Adipocyte (in vitro differentiated cells): ENCODE measurements around the gene ARL6IP5.
A peak's percentile ranks its signal among the peaks of the same experiment; 100 is the strongest.

Source experiments
- DNase-seq: peaks from one replicate; pipeline ENCODE4 v3.0.0-alpha.2; 2015; ENCODE audit warnings: low read depth
- H3K27me3 ChIP-seq: replicated peaks from 2 replicates; pipeline ENCODE4 v1.7.0; 2013; ENCODE audit warnings: mild to moderate bottlenecking, low read length, moderate library complexity; ENCODE audit not compliant: control insufficient read depth, insufficient read depth
- H3K36me3 ChIP-seq: 2 replicates; pipeline ENCODE4 v1.7.0; 2013; ENCODE audit warnings: low read length, mild to moderate bottlenecking, moderate library complexity; ENCODE audit not compliant: control insufficient read depth, insufficient read depth, severe bottlenecking
- H3K4me1 ChIP-seq: 2 replicates; pipeline ENCODE4 v1.7.0; 2013; ENCODE audit warnings: mild to moderate bottlenecking, low read length, moderate library complexity; ENCODE audit not compliant: control insufficient read depth, insufficient read depth
- H3K4me3 ChIP-seq: 2 replicates; pipeline ENCODE4 v1.7.0; 2013; ENCODE audit warnings: mild to moderate bottlenecking, low read length, moderate library complexity
- H3K9ac ChIP-seq: 2 replicates; pipeline ENCODE4 v1.7.0; 2013; ENCODE audit warnings: mild to moderate bottlenecking, low read length, moderate library complexity
- H3K9me3 ChIP-seq: 2 replicates; pipeline ENCODE4 v1.7.0; 2013; ENCODE audit warnings: mild to moderate bottlenecking, low read length, moderate library complexity; ENCODE audit not compliant: control insufficient read depth

Gene ARL6IP5

DNA sequence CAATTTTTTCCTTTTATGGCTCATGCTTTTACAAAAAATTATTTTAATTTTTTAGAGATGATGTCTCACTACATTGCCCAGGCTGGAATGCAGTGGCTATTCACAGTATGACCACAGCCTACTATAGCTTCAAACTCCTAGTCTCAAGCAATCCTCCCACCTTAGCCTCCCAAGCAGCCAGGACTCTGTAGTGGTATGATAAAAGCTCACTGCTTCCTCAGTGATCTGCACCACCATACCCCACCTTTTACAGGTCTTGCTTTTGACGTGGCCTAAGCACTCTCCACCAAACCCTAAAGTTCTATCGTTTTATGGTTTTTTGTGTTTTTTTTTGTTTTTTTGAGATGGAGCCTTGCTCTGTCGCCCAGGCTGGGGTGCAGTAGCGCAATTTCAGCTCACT lies 18.6 kb upstream of the ARL6IP5 start:
- Histone ChIP-seq H3K4me1 (peaks cover 10% of the 10 kb centered on the region), H3K9me3 (no peaks in the 10 kb centered on the region), H3K9ac (no peak overlapping the region), H3K4me3 (no peak overlapping the region), H3K27me3 (no peaks in the 10 kb centered on the region), H3K36me3 (peaks cover 46% of the 10 kb centered on the region)
- no peak for DNase-seq

DNA sequence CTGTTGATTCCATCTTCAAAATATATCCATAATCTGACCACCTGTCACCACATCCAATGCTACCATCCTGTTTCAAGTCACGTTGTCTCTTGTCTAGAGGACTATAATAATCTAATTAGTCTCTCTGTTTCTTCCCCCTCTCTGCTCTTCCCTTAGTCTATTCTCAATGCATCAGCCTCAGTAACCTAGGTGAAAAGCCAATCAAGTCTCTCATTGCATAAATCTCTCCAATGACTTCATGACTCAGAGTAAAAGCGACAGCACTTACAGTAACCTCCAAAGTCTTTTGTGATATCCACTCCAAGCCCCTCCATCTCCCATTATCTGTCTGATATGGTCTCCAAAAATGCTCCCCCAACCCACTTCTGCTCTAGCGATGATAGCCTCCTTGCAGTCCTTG lies 11.8 kb upstream of the ARL6IP5 start:
- no peaks in the 10 kb centered on the region for H3K9me3 ChIP-seq
- H3K36me3 ChIP-seq: peaks cover 39% of the 10 kb centered on the region
- DNase-seq: no peak
- no peak overlapping the region for H3K9ac ChIP-seq
- H3K27me3 ChIP-seq: no peaks in the 10 kb centered on the region
- H3K4me1 ChIP-seq: peaks cover 10% of the 10 kb centered on the region
- no peak overlapping the region for H3K4me3 ChIP-seq

DNA sequence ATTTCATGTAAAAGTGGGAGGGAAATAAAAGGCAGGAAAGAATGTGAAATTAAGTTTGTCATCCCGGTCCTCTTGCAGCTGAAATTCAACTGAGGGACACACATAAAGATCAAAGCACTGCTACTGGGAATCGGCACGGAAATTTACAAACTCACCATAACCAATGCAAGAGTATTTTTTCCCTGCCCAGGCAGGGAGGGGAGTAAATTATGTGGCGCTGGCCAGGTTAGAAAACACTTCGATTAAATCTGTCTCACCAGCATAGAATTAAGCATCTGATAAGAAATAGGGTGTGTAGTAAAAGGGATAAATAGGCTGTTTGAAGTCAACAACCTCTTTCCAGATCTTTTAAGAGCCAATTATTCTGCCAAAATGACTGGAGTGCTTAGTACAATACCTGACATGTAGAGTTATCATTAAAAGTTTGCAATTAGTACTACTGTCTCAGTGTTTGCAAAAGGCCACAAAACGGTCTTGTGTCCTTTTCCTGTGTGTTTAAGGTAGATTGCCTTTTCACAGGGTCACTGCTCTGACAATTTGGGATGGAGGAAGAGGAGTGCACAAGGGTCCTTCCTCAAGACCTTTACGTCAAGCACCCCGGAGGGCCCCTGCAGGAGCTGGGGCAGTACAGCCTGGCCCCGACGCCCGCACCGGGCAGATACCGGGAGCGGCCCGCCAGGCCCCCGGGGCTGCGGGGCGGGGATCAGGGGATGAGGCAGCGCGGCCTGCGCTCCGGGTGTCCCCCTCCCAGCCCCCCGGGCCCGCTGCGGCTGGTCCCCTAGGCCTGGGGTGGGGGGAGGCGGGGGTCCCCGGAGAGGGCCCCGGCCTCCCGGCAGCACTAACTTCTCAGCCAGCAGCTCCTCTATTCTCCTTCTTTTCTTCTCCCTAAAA lies 5.2 kb upstream of the ARL6IP5 start:
- H3K27me3 ChIP-seq: no peaks in the 10 kb centered on the region
- DNase-seq: peak; percentile 59
- no peaks in the 10 kb centered on the region for H3K9me3 ChIP-seq
- H3K4me1 ChIP-seq: peaks cover 56% of the 10 kb centered on the region
- peaks cover 6% of the 10 kb centered on the region for H3K36me3 ChIP-seq
- H3K4me3 ChIP-seq: peak overlapping the region; percentile 90
- peak overlapping the region; percentile 90 for H3K9ac ChIP-seq

DNA sequence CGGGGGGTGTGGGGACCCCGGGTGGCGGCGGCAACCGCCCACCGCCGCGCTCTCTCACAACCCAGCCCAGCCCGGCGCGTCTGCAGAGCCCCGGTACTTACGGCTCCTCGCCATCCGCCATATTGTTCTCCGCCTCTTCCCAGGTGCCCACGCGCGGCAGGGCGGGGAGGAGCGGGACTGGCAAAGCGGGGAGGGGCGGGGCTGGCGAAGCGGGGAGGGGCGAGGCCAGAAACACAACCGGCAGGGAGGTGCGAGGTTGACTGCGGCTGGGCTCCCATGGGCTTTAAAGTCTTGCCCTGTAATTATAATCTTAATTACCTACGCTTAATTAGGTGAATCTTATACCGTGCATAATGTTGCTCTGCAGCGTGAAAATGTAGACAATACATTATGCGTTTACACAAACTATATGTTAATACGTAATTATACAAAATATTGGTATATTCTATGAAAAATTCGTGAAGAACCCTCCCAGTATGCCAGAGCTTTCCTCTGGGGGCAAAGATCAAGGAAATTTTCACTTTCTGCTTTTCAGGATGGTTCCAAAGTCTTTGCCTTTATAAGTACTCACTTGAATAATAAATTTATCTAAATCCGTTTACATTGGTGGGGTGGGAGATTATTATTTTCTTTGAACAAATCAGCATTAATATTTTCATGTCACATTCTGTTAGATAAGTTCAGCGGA lies 4.4 kb upstream of the ARL6IP5 start, which contains the start of gene UBA3:
Gene UBA3, minus strand, starts transcription at position 133 of the 688 bp plus-strand sequence. Its CDS starts 12 bp downstream, at position 121.
- DNase-seq: peak; percentile 96
- Histone ChIP-seq H3K4me3 (peak within 1 kb of the TSS; percentile 90), H3K9me3 (no peaks in the 10 kb centered on the region), H3K9ac (peak within 1 kb of the TSS; percentile 90), H3K27me3 (no peaks in the 10 kb centered on the region), H3K36me3 (no peaks in the 10 kb centered on the region), H3K4me1 (peaks cover 57% of the 10 kb centered on the region)

DNA sequence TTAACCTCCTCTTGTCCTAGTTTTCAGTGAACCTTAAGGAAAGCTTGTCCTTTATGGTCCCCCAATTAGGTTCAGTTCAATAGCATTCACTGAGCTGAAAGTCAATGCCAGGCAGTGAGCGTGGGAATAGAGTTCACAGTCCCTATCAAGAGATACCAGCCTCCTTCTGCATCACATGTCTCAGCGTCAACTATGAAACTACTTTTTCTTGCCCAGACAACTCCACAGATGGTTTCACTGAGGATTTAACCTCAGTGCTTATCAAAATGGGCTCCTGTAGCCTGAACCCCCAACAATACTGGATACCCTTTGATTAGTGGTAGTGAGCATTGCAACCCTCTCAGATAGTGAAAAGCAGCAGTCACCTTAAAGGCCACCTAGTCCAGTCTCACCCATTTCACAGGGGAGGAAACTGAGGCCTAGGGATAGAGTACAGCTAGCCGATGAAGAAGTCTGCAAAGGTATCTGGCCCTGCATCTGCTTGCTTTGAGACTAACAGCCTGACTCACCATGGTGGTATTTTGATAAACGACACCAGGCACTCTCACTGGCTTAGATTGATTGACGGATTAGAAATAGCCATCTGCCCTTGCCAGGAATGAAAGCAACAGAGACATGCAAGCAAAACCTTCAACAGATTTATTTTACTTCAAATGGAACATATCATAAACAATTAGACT lies 3.0 kb upstream of the ARL6IP5 start:
- peak; percentile 18 for DNase-seq
- no peaks in the 10 kb centered on the region for H3K27me3 ChIP-seq
- no peak overlapping the region for H3K9ac ChIP-seq
- no peaks in the 10 kb centered on the region for H3K9me3 ChIP-seq
- peaks cover 57% of the 10 kb centered on the region for H3K4me1 ChIP-seq
- no peaks in the 10 kb centered on the region for H3K36me3 ChIP-seq
- no peak overlapping the region for H3K4me3 ChIP-seq

DNA sequence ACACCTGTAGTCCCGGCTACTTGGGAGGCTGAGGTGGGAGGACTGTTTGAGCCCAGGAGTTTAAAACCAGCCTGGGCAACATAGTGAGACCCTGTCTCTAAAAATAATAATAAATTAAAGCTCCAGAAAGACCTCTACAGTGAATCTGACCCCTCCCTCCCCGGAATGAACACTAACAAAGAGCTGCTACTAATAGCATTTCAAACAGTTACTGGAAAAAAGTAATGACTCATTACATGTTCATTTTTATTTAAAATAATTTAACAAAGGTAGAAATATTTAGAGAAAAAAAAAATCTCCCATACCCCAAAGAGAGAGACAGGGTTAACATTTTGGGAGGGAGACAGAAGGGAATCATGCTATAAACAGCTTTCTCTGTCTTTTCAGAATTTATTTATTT lies 2.4 kb upstream of the ARL6IP5 start:
- H3K9me3 ChIP-seq: no peaks in the 10 kb centered on the region
- H3K4me3 ChIP-seq: peak overlapping the region; percentile 95
- H3K36me3 ChIP-seq: peaks cover 4% of the 10 kb centered on the region
- H3K4me1 ChIP-seq: peaks cover 62% of the 10 kb centered on the region
- no peaks in the 10 kb centered on the region for H3K27me3 ChIP-seq
- peak overlapping the region; percentile 5 for H3K9ac ChIP-seq
- no peak for DNase-seq

DNA sequence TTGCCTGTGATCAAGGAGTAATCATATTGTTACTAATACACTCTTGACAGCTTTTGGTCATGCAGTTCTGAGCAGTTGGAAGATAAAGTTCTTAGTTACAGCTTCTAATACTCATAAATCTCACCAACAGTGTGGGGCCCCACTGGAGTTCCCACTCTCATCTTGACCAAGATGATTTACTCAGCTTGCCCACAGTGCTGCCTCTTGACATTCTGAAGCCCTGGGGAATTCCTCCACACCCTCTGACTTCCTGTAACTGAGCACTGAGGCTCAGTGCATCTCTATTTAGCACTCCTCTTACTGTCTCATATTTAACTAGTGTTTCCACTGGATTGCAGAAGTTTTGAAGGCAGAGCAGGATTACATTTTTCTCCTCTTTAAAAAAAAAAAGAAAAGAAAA lies 1.9 kb upstream of the ARL6IP5 start:
- Histone ChIP-seq H3K27me3 (no peaks in the 10 kb centered on the region), H3K9ac (peak overlapping the region; percentile 96), H3K9me3 (no peaks in the 10 kb centered on the region), H3K4me1 (peaks cover 63% of the 10 kb centered on the region), H3K36me3 (peaks cover 7% of the 10 kb centered on the region), H3K4me3 (peak overlapping the region; percentile 95)
- peak; percentile 81 for DNase-seq

DNA sequence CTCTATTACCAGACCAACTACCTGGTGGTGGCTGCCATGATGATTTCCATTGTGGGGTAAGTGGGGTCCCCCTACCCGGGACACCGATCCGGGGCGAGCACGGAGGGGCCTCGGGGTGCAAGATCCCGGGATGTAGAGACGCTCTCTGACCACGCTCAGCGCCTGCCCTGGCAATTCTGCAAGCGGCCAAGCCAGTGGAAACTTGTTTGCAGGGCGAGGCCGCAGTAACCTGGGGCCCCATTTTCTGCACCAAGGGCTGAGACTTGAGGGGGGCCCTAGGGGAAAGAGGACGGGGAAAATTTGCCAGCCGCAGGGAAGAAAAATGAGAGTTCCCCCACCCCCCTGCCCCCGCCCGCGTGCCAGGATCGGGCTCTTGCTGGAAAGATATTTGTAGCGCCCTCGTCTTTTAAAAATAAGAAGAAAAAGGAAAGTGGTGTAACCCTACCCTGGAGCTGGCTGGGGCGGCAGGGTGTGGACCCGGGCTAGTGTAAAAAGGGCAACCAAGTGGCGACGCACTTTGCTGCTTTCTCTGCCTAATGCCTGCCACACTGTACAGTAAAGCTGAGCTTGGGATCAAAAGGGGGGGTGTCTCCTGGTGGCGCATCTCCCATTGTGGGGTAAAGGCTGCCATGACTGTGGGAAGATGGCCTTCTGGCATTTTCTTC lies 563 bp downstream of the ARL6IP5 start:
- no peaks in the 10 kb centered on the region for H3K27me3 ChIP-seq
- peaks cover 14% of the 10 kb centered on the region for H3K36me3 ChIP-seq
- peaks cover 71% of the 10 kb centered on the region for H3K4me1 ChIP-seq
- H3K9me3 ChIP-seq: no peaks in the 10 kb centered on the region
- H3K9ac ChIP-seq: peak overlapping the region; percentile 96
- DNase-seq: peak; percentile 71
- peak overlapping the region; percentile 95 for H3K4me3 ChIP-seq

DNA sequence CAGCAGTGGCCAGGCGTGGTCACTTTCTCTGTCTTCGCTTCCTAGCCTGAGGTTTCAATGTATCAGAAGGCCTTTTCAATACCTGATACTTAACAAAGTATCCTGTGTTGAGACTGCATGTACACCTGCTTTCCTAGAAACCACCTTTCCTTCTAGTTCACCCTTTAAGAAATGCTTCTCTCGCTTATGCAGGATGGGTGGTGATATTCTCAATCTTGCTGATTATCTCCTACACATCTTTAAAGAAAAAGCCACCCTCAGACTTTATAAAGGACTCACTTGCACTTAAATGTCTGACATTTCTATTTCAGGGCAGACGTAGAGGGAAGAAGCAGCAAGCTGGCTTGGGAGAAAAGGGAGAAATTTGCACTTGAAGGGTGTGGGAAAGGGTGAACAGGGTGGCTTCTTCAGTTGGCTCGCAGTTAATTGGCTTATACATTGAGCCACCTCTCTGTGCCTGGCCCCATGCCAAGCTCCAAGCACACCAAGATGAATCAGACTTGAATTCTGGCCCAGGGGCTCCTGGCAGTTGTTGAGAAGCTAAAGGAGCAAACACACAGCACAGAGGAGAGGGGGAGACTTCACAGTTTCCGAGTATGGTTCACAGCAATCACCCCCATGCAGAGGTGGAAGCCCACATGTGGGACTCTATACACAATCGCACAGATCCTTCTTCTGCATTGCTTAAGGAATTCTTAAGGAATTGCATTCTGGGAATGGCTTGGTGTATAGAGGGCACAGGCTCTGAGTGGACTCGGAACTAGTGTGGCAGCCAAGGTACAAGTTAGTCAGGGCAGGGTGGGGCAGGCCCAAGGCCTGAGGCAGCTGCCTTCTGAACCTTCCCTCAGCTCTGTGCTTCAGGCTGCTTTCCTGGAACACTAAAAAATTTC lies 1.3 kb downstream of the ARL6IP5 start:
- Histone ChIP-seq H3K9me3 (no peaks in the 10 kb centered on the region), H3K4me1 (peaks cover 72% of the 10 kb centered on the region), H3K36me3 (peaks cover 21% of the 10 kb centered on the region), H3K9ac (peak overlapping the region; percentile 96), H3K27me3 (no peaks in the 10 kb centered on the region), H3K4me3 (peak overlapping the region; percentile 95)
- DNase-seq: peak; percentile 90
